DMS 273 (cell line): Measurements from ENCODE around the gene UBE3B.

Experiments
- DNase-seq: peaks from one replicate; lab custom pipeline; 2025; ENCODE audit not compliant: unreplicated experiment; lab: John Stamatoyannopoulos, UW

UBE3B gene

DNA sequence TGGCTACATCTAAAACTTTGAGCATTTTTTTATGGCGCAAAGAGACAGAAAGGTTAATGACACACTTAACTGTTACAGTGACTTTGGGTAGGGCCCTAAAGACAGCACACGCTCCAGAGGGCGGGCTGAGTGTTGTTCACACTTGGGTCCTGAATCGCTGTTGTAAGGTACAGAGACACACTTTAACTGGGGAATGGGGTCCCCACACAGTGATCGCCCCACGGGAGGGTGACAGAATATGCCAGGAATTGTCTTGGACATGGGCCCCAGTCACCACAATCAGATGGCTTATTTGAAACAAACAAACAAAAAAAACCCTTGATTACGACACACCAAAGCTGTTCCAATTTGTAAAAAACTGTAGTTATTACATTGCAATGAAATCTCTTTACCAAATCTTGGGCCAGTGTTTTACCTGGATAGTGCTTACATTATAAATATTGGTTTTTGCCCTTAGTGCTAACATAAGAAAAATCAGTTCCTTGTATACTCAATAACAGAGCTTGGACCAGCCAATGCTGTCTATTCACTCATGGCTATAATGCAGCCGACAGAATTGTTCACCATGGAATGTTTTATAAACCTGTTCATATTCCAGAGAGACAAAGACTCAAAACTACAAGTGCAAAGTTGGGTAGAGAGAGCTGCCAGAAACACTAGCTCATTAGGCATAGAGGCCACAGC is 28.6 kb upstream of the UBE3B start:
- no peak for DNase-seq

DNA sequence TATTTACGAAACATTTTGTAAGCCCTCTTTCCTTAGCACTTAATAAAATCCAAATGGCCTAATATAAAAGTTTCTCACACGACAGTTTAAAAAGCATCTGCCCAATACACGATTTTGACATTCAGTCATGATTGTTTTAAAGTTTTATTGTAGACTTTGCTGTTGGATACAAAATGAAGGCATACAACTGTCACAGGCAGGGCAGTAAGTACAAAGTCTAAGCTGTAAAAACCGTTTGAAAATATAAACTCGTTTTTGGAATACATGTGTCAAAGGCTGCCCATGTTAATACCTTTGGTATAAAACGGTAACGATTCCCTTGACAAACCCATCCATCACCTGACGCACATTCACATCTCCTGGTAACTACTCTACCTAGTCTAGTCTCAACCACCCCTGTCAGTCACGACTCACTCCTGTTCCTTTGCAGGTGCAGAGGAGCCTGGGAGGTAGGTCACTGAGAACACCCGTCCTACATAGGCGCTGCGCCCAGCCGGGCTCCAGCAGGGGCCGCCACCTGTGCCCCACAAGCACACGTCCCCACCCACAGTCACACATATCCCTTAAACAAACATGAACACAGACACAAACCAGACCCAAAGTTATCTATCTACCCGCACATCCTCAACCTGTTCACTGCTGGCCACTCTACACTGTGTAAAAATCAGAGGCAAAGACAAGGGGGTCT is 27.4 kb upstream of the UBE3B start:
- no peak for DNase-seq

DNA sequence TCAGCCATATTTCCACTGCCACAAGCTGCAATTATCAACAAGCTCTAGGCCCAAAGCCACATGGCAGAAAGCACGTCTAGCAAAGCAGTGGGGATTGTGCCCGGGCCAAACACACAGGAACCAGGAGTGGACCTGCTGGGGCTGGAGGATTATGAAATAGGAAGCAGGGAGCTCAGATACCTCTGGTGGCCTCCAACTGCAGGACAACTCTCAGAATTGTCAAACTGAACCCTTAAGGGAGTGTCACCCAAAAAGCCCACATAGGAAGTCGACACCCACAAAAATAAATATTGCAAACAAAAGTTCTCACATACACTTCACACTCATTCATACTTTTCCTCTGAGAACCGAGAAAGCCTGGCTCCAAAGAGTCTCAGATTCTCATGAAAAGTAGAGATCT is 26.5 kb upstream of the UBE3B start:
- DNase-seq: no peak

DNA sequence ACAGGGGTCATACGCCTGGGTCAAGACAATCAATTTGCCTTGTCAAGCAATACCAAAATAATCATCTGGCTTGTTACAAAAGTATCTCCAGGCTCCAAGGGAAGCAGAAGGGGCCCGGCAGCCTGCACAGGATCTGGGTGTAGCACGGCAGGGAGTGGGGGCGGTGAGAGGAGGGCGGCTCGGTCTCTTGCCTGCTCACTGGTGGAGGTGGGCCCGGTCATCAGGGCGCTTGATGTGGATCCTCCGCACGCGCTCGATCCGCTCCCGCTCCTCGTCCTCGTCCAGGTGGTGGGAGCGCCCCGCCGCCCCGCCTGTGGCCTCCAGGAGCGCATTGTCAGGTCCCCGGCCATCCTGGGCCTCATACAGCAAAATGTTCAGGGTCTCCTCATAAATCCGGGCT is 26.0 kb upstream of the UBE3B start:
- no peak for DNase-seq

DNA sequence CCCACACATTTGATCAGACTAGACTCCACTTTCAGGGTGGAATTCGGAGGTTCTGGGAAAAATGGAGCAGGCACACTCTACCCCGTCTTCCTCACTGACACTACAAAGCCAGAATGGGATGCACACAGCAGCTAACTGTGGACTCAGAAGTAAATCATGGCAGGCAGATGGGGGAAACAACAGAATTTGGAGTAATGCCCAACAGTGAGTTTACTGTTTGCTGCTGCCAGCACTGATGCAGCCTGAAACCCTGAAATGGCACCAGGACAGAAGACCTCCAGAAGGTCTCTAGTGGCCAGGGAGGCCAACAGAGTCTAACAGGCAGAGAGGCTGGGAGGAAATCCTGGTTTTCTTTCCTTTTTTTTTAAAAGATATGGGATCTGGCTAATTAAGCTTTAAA is 24.9 kb upstream of the UBE3B start:
- DNase-seq: peak; percentile 85

DNA sequence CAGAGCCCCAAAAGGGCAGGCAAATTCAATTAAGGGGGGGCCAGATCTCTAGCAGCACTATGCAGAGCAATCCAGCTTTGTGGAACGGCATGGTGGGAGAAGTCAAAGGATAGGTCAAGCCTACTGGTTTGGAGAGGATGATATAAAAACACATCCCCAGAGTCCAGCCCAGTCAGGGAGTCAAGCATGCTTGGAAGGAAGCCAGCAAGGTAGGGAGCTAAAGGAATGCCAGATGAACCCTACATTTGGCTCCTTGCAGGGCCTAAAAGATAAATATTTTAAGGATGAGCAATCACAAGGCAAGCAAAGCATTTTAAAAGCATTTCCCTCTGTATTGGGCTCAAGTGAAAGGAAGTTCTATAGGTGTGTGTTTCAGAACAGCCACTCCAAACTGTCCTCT is 21.7 kb upstream of the UBE3B start:
- no peak for DNase-seq

DNA sequence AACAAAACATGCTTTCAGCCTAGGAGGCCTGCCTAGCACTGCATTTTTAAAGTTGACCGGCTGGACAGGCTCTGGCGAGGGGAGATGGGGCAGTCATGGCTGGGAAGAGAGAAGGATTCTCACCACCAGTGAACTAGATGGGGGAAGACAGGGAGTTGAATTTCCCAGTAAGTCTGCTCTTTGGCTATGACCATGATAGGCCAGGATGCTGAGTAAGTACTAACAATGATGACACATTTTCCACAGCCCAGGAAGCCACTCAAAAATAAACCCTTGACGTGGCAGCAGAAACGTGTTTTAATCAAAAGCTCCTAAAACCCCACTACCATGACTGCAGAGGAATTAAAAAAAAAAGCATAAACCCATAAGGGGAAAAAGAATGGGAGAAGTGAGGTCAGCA is 19.3 kb upstream of the UBE3B start:
- DNase-seq: no peak

DNA sequence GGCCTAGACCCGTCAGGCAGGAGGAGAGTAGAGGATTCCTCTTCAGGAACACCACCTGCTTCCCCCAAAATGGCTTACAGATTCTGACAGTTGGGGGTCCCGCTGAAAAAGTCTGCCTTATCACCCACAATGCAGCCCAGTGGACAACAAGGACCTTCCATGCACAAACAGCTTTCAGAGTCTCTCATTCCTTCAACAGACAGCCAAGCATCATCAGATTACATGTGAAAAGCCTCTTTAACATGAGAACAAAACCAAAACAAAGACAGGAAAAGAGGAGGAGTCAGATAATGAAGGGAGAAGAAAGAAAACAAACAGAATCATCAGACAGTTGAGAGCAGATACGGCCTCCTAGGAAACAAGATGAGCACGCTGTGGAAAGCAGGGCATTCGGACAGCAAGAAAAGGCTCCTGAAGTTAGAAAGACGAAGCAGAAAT is 18.6 kb upstream of the UBE3B start:
- no peak for DNase-seq

DNA sequence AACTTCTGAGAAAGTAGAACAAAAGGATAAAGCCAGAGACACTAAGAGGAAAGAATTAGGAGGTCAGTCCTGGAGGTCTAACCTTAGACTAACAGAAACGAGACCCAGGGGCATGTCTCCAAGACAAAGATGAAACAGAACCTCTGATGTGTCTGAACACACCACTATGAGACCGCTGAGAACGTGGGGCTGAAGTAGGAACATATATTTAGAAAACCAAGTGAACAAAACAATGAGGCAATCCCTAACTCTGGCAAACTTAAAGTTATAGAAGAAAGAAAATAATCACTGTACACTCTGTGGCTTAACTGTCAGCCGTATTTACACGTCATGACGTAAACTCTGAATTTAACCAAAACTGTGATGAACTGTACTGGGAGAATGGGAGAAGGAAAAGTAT is 18.2 kb upstream of the UBE3B start:
- DNase-seq: no peak

DNA sequence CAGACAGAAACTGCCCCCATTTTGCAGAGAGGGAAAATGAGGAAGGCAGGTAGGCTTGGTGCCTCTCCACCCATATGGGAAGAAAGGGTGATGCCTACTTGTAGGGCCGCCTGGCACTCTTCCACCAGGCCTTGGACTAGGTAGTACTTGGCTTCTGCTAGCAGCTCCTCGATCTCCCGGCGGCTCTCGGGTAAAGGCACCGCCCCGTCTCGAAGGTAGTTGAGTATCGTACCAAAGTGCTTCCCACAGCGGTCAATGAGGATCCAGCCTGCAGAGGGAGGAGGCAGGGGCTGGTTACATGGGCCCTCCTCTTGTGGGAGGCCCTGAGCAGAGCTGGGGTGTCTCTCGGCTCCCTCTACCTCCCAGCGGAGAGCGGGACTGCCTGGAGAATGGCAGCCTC is 16.9 kb upstream of the UBE3B start:
- DNase-seq: no peak

DNA sequence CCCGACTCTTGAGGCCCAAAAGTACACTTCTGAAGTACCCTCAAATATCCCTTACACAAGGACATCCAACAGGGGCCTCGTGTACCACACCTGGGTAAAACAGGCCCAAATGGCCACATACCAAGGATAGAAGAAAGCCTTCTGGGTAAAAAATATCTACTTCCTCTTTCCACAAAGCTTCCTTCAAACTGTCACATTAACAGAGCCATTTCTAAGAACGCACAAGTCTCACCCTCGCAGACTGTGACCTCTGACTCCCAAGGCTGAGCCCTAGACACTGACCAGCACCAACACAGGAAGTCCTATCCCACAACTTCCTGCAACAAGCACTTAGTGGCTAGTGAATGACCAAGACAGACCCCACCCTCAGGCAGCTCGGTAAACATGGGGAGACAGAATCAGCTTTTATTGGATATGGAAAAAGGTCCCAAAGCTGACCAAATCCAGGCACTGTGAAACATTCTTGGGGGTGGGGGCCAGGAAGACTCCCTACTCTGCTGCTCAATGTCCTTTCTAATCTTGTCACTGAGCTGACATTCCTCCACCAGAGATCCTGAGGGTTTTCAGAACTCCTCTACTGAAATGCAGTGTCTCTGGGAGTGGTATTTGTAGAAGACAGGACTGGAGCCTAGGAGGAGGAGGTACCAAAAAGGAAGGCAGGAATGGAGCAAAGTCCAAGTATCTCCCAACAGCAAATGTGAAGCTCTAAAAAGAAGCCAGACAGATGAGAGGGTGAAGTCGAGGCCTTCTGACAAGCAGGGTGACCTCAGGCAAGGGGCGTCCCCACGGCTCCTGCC is 16.2 kb upstream of the UBE3B start:
- DNase-seq: no peak

DNA sequence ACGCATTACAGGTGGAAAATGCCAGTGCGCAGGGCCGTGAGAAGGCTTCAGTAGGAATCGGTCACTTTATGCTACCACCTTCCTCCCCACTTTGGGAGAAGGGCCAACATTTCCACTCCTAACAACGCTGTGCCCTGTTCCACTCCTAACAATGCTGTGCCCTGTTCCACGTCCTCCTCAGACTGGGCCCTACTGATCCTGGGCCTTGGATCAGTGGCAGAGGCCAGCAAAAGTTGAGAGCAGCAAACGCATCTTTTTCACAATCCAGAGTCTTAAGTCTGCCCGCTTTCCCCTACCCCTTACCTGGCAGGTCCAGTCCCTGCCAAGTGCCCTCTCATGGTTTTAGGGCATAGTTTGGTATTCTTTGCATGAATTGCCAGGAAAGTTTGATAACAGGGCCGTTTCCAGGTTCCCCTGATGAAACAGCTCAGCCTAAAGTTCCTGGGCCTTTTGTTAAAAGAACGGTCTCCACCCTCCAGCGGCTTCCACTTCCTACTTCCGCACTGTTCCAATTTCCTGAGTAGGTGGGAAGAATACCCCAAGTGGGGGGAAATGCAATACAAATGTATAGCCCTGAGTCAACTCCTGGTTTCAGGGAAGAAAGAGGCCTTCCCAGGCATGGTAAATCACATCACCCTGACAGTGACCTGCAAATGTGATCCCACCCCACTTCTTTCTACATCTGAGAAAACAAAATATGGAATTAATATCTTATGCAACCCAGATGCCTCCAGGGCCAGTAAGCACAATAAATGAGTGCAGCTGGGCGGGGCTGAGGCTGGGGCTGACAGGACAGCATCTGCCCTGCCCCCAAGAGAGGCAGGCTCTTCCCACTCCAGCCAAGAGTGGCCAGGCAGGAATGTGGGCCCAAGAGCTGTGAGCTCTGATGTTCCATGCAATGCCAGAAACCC is 15.3 kb upstream of the UBE3B start:
- no peak for DNase-seq

DNA sequence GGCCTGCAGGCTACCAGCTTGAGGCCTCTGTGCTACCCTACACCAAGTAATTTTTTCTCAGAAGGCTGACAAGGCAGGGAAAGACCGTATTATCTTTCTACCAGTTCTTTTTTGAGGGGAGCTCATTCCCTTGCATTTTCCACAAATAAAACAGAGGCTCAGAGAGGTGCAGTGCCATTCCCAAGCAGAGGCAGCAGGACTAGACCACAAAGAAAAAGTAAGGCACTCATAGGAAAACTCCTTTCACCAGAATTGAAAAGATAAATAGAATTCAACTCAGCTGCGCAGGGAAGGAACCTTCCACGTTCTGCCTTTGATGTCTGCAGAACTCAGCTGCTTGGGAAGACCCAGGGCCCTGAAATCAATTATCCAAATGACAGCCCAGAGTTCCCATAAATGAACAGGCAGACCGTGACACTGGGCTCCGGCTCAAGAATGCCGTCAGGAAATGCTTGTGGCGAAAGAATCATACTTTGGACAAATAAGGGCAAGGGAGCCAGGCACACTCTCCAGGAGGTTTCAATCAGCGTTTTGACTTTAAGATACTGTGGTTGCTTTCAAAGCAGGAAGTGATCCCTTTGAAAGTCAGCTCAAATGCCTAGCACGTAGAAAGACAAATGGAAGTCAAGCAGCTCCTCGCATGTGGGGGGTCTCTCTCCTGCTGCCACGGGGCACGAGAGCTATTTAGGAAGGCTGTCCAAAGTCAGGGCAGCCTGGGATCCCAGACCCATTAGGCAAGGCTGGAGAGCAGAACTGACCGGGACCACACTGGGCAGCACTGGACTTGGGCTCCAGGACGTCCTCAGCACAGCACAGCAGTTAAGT is 14.4 kb upstream of the UBE3B start:
- DNase-seq: no peak

DNA sequence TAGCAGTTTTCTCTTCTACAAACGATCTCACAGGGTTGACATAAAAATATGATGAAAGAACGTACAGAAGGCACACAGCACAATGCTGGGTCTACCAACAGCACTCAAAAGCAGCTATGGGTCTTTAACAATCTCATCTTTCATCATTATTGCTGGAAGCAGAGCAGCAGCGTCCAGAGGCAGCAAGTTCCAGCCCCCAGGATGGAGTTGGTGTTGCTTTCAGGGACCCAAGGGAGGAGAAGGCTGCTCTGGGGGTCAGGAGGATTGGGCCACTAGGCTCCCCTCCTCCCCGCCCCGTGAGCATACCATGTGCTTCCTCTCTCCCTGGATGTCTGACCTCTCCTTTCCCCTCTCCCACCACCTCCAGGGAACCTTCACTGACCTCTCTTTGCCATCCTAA is 13.7 kb upstream of the UBE3B start:
- DNase-seq: no peak

DNA sequence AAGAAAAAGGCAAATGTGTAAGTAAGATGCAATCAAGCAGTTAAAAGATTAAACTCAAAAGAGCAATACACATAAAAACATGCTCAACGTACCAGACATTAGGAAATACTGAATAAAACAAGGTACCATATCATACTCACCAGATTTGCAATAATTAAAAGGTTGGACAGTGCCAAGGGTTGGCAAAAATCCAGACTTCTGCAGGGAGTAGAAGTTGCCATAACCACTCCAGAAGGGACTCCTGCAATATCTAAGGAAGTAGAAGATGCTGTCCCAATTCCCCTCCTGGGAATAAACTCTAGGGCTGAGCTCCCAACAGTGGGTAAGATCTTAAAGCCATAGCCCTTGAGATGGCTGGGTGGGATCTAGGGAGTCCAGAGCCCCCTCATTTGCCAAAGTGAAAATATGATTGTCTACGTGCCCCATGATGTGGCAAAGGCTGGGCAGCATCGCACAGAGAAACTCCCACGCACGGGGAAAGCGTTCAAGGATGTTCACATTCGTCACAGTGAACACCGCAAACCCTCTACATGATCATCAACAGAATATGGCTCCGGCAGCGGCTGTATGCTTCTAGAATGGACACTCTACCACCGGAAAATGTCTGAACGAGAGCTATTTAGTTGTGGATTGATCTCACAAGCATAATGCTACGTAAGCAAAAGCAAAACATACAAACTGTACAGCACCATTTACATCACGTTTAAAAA is 12.6 kb upstream of the UBE3B start:
- DNase-seq: peak; percentile 23

DNA sequence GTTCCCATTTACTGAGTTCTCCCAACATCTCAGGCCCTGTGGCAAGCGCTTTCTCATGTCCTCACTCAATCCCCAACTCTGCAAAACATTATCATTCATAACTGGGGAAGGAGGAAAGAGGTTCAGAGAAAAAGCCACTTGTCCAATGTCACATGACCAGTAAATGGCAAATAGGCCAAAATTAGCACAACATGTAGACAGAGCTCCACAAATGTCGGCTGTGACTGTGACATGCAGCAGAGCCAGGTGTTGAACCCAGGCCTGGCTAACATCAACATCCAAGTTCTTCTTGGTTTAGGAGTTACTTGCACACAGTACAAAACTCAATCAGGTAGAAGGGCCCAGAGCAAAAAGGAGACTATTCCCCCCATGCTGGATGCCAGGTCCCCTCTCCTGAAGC is 11.1 kb upstream of the UBE3B start:
- no peak for DNase-seq

DNA sequence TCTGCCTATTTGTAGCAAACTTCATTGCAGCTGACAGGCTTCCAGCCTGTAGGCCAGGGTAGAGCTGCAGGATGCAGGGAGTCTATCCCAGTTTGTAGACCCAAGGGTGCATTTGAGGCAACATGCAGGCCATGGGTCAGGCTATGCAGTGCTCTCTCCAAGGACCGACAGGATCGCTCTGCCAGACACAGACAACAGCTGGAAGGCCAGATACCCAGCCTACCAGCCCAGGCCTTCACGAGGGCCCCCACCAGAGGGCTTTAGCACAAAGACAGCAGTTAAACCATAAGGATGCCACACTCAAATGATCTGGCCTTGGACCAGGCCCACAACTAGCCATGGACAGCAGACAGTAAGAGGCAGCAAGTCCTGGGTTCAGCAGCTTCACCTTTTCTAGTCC is 10.6 kb upstream of the UBE3B start:
- DNase-seq: no peak

DNA sequence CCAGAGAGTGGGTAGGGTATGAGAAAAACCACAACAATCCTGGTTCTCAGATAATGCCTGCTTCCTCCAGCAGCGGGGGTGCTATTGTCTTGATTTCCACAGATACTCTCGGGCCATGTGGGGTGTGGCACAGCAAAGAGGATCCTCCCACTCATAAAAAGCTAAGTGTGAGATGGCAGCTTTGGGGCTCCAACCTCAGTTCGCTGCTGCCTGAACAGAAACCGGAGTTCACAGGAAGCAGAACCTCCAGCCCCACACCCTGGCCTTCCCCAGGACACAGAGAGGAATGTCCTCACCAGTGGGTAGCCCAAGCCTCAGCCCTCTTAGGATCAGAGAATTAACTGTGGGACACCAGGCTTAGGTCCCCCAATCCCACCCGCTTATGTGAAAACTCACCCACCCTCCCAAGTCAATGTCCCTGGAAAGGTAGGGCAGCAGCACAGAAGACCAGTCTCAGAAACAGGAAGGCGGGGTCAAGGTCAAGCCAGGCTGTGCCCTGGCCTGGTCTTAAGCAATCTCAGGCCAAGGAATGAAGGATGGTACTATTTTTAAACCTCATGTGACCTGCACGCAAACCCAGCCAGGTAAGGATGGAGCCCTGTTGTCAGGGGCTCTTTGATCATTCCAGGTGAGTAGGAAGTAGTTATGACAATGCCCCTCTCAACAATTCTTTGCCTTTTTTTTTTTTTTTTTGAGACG is 9.3 kb upstream of the UBE3B start:
- no peak for DNase-seq

DNA sequence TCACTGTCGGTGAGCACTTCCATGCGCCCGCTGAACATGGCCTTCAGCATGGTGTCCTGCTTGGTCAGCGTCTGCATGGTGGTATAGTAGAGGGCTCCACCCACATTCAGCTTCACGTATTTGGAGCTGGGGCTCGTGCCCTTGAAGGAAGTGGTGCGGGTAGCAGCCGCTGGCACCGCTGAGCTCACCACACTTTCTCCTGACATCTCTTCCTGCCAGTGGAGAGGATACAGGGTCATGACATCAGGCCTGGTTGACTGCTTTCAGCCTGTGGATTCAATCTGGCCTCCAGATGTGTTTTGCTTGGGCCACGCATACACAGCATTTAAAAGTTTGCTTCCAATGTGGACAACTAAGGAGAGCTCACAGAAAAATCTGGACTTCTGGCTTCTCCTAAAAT is 7.9 kb upstream of the UBE3B start:
- DNase-seq: no peak
